ENCODE results near the gene BCL7B. TPM values are rescaled to one million over a fixed set of nuclear protein-coding genes. Genes with fewer than 3 reads are reported as not detected.
A peak's percentile ranks its signal among the peaks of the same experiment; 100 is the strongest.

BCL7B gene
- total and polyA plus RNA-seq, 2 of the 13 experiments (the other 11 are each of a cell fraction or from before 2014, with no cell fraction given), result 24.3 to 38.2 TPM

GRCh38 chr7:73557397-73558257 is at the start of gene BCL7B (continued):
- peak; percentile 91 for TF ChIP-seq MLXIP (CRISPR knock-in tag; IDR thresholded peaks at IDR 0.05; ENCODE audit: borderline replicate concordance)
- no peak for TF ChIP-seq ZBED4 (CRISPR knock-in tag; IDR thresholded peaks at IDR 0.05; ENCODE audit: borderline replicate concordance)
- peak; percentile 90 for TF ChIP-seq ZFYVE20 (CRISPR knock-in tag; IDR thresholded peaks at IDR 0.05; ENCODE audit: borderline replicate concordance, low read depth)
- 0 out of 2 replicates have a peak, but pooled peaks have one; percentile 34 for TF ChIP-seq MTF2 (CRISPR knock-in tag; IDR thresholded peaks at IDR 0.05; ENCODE audit: borderline replicate concordance)
- TF ChIP-seq SP140L (CRISPR knock-in tag; IDR thresholded peaks at IDR 0.05; ENCODE audit: borderline replicate concordance), result 0 out of 2 replicates have a peak, but pooled peaks have one; percentile 51
- TF ChIP-seq MEF2D (CRISPR knock-in tag; IDR thresholded peaks at IDR 0.05), result peak; percentile 77; the same call in 1 of the 2 replicates
- peak; percentile 94; the same call in 1 of the 2 replicates for TF ChIP-seq ZNF879 (CRISPR knock-in tag; IDR thresholded peaks at IDR 0.05)
- no peak for TF ChIP-seq ZNF382 (CRISPR knock-in tag; IDR thresholded peaks at IDR 0.05; ENCODE audit: borderline replicate concordance)
- TF ChIP-seq ZNF468 (CRISPR knock-in tag; IDR thresholded peaks at IDR 0.05), result no peak
- TF ChIP-seq KMT2A (CRISPR knock-in tag; IDR thresholded peaks at IDR 0.05), result no peak
- no peak for TF ChIP-seq TARDBP (CRISPR knock-in tag; IDR thresholded peaks at IDR 0.05)
- TF ChIP-seq AGO2 (optimal IDR thresholded peaks at IDR 0.05; ENCODE audit: low read depth, low read length), result peak; percentile 75
- peak; percentile 43; the same call in 1 of the 2 replicates for TF ChIP-seq ZNF800 (CRISPR knock-in tag; IDR thresholded peaks at IDR 0.05)
- no peak for TF ChIP-seq FOXK1 (CRISPR knock-in tag; IDR thresholded peaks at IDR 0.05; ENCODE audit: borderline replicate concordance, low read depth)
- TF ChIP-seq ZNF788 (CRISPR knock-in tag; IDR thresholded peaks at IDR 0.05; ENCODE audit: borderline replicate concordance), result peak; percentile 93; the same call in 1 of the 2 replicates
- TF ChIP-seq ZFP41 (CRISPR knock-in tag; IDR thresholded peaks at IDR 0.05; ENCODE audit: borderline replicate concordance), result peak; percentile 89; the same call in 1 of the 2 replicates
- no peak for TF ChIP-seq RELA (CRISPR knock-in tag; IDR thresholded peaks at IDR 0.05)
- peak; percentile 50; the same call in 1 of the 2 replicates for TF ChIP-seq BHLHE40 (IDR thresholded peaks at IDR 0.05; ENCODE audit: low read length)
- TF ChIP-seq ZNF138 (CRISPR knock-in tag; IDR thresholded peaks at IDR 0.05; ENCODE audit: low read depth), result peak; percentile 98
- TF ChIP-seq ZNF724P (CRISPR knock-in tag; IDR thresholded peaks at IDR 0.05; ENCODE audit: borderline replicate concordance), result peak; percentile 98
